Neural crest cell (in vitro differentiated cells): ENCODE measurements around the gene TRMU. TPM values are rescaled to one million over a fixed set of nuclear protein-coding genes. Genes with fewer than 3 reads are reported as not detected.

Experiments used
- DNase-seq: peaks from one replicate; pipeline ENCODE4 v3.0.0; 2021; ENCODE audit warnings: low read depth, mixed read lengths, low spot score
- H3K27ac Mint-ChIP-seq: one replicate; pipeline ENCODE4 v1.8.0; 2021; ENCODE audit warnings: mild to moderate bottlenecking, mixed read lengths; ENCODE audit not compliant: unreplicated experiment
- H3K27me3 Mint-ChIP-seq: 2 replicates; pipeline ENCODE4 v1.8.0; 2021; ENCODE audit warnings: low read depth, mild to moderate bottlenecking, mixed read lengths
- H3K36me3 Mint-ChIP-seq: 2 replicates; pipeline ENCODE4 v1.8.0; 2021; ENCODE audit warnings: low read depth, mild to moderate bottlenecking, mixed read lengths
- H3K4me1 Mint-ChIP-seq: 2 replicates; pipeline ENCODE4 v1.8.0; 2021; ENCODE audit warnings: mixed read lengths
- H3K4me3 Mint-ChIP-seq: one replicate; pipeline ENCODE4 v1.8.0; 2021; ENCODE audit warnings: mild to moderate bottlenecking, mixed read lengths
- H3K9me3 Mint-ChIP-seq: 2 replicates; pipeline ENCODE4 v1.8.0; 2021; ENCODE audit warnings: mixed read lengths
- total RNA-seq: library from RNA; stranded (reverse); gene quantifications from 2 replicates; pipeline ENCODE4 v1.2.1, GENCODE V29; 2021
- TF ChIP-seq, protein P1 (sequence below): fragments of 200-600 bp; sonication (generic); conservative IDR thresholded peaks from 2 replicates; pipeline ENCODE4 v1.5.0; 2021; ENCODE audit warnings: antibody characterized with exemption, mild to moderate bottlenecking

The TRMU gene
- total RNA-seq, 1 donor from 2014 or later: 87.0 TPM

DNA sequence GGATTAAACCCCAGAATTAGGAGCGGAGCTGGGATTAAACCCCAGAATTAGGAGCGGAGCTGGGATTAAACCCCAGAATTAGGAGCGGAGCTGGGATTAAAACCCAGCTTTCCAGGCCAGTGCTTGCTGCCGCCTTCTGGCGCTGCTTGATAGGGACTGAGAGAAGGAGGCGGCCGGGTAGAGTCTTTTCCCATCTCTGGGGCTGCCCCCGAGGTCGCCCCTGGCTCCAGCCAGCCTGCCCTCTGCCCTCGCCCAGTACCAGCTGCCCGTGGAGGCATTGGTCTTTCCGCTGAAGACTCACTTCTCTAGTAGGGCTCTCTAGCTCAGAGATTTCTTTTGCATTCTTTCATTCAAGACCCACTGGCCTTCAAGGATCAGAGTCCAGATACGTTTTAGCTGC lies 5.2 kb downstream of the TRMU start:
- H3K36me3 Mint-ChIP-seq: peaks cover 15% of the 10 kb centered on the region
- peaks cover 10% of the 10 kb centered on the region for H3K4me1 Mint-ChIP-seq
- TF ChIP-seq, protein P1, sequence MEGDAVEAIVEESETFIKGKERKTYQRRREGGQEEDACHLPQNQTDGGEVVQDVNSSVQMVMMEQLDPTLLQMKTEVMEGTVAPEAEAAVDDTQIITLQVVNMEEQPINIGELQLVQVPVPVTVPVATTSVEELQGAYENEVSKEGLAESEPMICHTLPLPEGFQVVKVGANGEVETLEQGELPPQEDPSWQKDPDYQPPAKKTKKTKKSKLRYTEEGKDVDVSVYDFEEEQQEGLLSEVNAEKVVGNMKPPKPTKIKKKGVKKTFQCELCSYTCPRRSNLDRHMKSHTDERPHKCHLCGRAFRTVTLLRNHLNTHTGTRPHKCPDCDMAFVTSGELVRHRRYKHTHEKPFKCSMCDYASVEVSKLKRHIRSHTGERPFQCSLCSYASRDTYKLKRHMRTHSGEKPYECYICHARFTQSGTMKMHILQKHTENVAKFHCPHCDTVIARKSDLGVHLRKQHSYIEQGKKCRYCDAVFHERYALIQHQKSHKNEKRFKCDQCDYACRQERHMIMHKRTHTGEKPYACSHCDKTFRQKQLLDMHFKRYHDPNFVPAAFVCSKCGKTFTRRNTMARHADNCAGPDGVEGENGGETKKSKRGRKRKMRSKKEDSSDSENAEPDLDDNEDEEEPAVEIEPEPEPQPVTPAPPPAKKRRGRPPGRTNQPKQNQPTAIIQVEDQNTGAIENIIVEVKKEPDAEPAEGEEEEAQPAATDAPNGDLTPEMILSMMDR: no peak
- H3K4me3 Mint-ChIP-seq: no peak overlapping the region
- no peak overlapping the region for H3K27ac Mint-ChIP-seq
- no peak for DNase-seq
- H3K27me3 Mint-ChIP-seq: no peaks in the 10 kb centered on the region
- no peaks in the 10 kb centered on the region for H3K9me3 Mint-ChIP-seq

DNA sequence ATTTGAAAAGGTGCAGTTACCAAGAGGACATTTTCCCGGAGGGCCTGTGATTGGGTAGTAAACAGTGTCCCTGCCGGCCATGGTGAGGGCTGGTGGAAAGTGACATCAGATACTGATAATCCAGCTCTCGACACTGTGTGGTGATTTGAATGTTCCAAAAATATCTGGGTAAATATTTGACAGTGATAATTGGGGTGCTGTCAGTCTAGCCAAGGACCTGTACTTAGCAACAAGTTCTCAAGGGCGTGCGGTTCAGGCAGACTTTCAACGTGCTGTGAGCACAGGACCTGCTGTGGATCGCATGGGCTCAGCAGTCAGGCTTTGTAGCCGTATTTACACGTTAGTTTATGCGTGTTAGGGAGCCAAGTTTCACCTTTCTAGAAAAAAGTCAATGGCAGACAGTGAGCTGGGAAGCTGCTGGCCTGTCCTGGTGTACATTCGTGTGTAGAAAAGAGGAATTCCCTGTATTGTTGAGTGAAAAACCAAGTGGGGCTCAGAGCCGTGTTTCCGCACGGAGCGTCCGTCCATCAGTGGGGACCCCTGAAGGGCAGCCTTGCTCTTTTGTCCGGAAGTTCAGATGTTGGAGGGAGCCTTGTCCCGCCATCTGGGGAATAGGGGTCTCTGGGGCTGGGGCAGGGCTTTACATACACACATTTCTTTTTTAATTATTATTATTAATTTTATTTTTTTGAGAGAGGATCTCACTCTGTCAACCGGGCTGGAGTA lies 11.3 kb downstream of the TRMU start:
- Mint-ChIP-seq H3K4me1 (no peaks in the 10 kb centered on the region), H3K27ac (no peak overlapping the region), H3K36me3 (peaks cover 11% of the 10 kb centered on the region), H3K9me3 (no peaks in the 10 kb centered on the region), H3K4me3 (no peak overlapping the region), H3K27me3 (no peaks in the 10 kb centered on the region)
- no peak for DNase-seq
- TF ChIP-seq, protein P1: no peak

DNA sequence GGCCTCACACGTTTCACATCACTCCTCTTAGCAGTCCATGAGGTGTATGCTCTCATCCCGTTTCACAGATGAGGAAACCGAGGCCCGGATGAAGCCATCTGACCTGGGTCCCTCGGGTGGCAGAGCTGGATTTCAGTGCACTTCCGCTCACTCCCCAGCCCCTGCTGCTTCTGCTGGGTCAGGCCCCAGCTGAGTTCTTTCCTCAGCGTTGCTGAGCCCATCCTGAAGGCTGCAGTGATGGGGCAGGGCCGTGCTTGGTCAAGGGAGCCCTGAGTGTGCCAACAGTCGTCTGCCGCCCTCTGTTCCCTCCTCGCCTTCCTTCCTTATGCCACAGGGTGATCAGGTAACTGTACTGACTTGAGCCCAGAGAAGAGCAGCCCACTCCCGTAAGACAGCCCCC lies 12.1 kb downstream of the TRMU start:
- Mint-ChIP-seq H3K36me3 (peaks cover 7% of the 10 kb centered on the region), H3K9me3 (no peaks in the 10 kb centered on the region), H3K27ac (no peak overlapping the region), H3K27me3 (no peaks in the 10 kb centered on the region), H3K4me3 (no peak overlapping the region), H3K4me1 (no peaks in the 10 kb centered on the region)
- no peak for DNase-seq
- TF ChIP-seq, protein P1: no peak

DNA sequence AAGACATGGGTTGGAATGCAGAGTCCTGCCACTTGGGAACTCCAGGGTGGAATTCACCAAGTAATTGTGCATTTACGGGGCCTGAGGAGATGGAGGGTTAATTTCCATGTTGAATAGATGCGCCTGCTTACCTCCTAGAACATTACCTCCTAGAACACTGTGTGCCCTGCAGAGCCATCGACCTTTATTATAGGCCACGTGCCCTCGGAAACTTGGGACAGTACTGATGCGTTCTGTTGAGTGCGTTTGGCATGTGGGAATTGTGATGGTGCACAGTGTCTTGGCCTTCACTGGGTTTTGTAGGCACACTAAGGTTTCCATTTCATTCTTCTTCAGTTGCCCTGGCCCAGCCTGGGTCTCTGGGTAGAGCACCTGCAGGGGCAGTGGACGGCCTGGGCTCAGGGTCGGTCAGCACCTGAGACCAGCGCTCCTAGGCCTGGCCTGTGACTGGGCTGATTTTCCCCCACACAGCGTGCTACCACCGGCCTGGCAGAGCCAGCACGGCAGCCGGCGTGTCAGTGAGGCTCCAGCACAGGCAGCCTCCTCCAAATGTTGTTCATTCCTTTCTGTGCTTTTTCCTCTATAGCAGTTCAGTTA lies 12.7 kb downstream of the TRMU start:
- no peak for DNase-seq
- H3K27me3 Mint-ChIP-seq: no peaks in the 10 kb centered on the region
- no peak overlapping the region for H3K4me3 Mint-ChIP-seq
- no peaks in the 10 kb centered on the region for H3K4me1 Mint-ChIP-seq
- peaks cover 7% of the 10 kb centered on the region for H3K36me3 Mint-ChIP-seq
- H3K27ac Mint-ChIP-seq: no peak overlapping the region
- TF ChIP-seq, protein P1: no peak
- no peaks in the 10 kb centered on the region for H3K9me3 Mint-ChIP-seq

DNA sequence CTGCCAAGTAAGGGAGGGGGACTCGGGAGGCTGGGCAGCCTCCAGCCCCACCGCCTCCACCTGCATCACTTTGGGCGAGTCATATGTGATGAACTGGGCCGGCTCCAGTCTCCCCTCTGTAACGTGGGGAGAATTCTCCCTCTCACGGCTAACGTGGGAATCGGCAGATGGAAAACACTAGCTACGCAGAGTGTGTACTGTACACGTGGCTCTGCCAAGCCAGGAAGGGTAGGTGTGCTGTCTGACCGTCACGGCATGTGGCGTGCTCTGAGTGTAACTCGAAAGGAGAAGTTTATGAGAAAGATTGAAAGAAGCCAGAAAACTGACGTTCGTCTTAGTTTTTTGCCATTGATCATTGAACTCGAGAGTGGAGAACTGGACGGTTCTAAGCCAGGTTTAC lies 13.7 kb downstream of the TRMU start:
- H3K36me3 Mint-ChIP-seq: peaks cover 4% of the 10 kb centered on the region
- no peak for DNase-seq
- no peaks in the 10 kb centered on the region for H3K9me3 Mint-ChIP-seq
- TF ChIP-seq, protein P1: no peak
- H3K27me3 Mint-ChIP-seq: no peaks in the 10 kb centered on the region
- no peak overlapping the region for H3K27ac Mint-ChIP-seq
- no peak overlapping the region for H3K4me3 Mint-ChIP-seq
- no peaks in the 10 kb centered on the region for H3K4me1 Mint-ChIP-seq
